Neural crest cell (in vitro differentiated cells): ENCODE results near the gene TSPAN31. TPM values are rescaled to one million over a fixed set of nuclear protein-coding genes. Genes with fewer than 3 reads are reported as not detected.

ENCODE experiments used
- DNase-seq: peaks from one replicate; pipeline ENCODE4 v3.0.0; 2021; ENCODE audit warnings: low read depth, mixed read lengths, low spot score
- H3K27ac Mint-ChIP-seq: one replicate; pipeline ENCODE4 v1.8.0; 2021; ENCODE audit warnings: mild to moderate bottlenecking, mixed read lengths; ENCODE audit not compliant: unreplicated experiment
- H3K27me3 Mint-ChIP-seq: 2 replicates; pipeline ENCODE4 v1.8.0; 2021; ENCODE audit warnings: low read depth, mild to moderate bottlenecking, mixed read lengths
- H3K36me3 Mint-ChIP-seq: 2 replicates; pipeline ENCODE4 v1.8.0; 2021; ENCODE audit warnings: low read depth, mild to moderate bottlenecking, mixed read lengths
- H3K4me1 Mint-ChIP-seq: 2 replicates; pipeline ENCODE4 v1.8.0; 2021; ENCODE audit warnings: mixed read lengths
- H3K4me3 Mint-ChIP-seq: one replicate; pipeline ENCODE4 v1.8.0; 2021; ENCODE audit warnings: mild to moderate bottlenecking, mixed read lengths
- H3K9me3 Mint-ChIP-seq: 2 replicates; pipeline ENCODE4 v1.8.0; 2021; ENCODE audit warnings: mixed read lengths
- total RNA-seq: library from RNA; stranded (reverse); gene quantifications from 2 replicates; pipeline ENCODE4 v1.2.1, GENCODE V29; 2021
- TF ChIP-seq, protein P1 (sequence below): fragments of 200-600 bp; sonication (generic); conservative IDR thresholded peaks from 2 replicates; pipeline ENCODE4 v1.5.0; 2021; ENCODE audit warnings: antibody characterized with exemption, mild to moderate bottlenecking

TSPAN31 gene
- total RNA-seq, 1 donor from 2014 or later = 26.9 TPM

DNA sequence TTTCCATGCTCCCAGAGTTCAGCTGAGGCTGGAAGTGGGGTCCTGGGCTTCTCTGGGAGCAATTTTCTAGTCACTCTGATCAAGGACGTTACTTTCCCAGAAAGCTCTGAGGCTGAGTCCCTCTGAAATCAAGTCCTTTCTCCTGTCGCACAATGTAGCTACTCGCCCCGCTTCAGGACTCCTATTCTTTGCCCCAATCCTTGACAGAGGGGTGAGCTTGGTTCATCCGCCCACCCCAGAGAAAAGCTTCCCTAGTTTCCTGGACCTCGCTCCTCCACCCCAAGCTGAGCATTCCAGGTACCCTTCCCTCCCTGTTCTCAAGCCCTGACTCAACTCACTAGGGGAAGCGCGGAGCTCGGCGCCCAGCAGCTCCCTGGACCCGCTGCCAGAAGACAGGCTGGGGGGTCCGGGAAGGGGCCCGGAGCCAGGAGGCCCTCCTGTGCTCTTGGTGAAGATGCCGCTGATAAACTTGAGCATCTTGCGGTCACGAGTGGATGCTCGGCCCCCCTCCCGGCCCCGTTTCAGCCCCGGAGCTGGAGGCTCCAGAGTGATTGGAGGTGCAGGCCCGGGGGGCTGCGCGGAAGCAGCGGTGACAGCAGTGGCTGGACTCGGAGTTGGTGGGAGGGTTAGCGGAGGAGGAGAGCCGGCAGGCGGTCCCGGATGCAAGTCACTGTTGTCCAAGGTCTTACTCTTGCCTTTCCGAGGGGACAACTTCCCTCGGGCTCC, 7.9 kb upstream of the TSPAN31 start:
- Mint-ChIP-seq H3K4me3 (peak overlapping the region; percentile 70), H3K4me1 (peaks cover 21% of the 10 kb centered on the region), H3K27me3 (peaks cover 91% of the 10 kb centered on the region), H3K36me3 (no peaks in the 10 kb centered on the region), H3K27ac (no peak overlapping the region), H3K9me3 (no peaks in the 10 kb centered on the region)
- TF ChIP-seq, protein P1, sequence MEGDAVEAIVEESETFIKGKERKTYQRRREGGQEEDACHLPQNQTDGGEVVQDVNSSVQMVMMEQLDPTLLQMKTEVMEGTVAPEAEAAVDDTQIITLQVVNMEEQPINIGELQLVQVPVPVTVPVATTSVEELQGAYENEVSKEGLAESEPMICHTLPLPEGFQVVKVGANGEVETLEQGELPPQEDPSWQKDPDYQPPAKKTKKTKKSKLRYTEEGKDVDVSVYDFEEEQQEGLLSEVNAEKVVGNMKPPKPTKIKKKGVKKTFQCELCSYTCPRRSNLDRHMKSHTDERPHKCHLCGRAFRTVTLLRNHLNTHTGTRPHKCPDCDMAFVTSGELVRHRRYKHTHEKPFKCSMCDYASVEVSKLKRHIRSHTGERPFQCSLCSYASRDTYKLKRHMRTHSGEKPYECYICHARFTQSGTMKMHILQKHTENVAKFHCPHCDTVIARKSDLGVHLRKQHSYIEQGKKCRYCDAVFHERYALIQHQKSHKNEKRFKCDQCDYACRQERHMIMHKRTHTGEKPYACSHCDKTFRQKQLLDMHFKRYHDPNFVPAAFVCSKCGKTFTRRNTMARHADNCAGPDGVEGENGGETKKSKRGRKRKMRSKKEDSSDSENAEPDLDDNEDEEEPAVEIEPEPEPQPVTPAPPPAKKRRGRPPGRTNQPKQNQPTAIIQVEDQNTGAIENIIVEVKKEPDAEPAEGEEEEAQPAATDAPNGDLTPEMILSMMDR = no peak
- DNase-seq = no peak

DNA sequence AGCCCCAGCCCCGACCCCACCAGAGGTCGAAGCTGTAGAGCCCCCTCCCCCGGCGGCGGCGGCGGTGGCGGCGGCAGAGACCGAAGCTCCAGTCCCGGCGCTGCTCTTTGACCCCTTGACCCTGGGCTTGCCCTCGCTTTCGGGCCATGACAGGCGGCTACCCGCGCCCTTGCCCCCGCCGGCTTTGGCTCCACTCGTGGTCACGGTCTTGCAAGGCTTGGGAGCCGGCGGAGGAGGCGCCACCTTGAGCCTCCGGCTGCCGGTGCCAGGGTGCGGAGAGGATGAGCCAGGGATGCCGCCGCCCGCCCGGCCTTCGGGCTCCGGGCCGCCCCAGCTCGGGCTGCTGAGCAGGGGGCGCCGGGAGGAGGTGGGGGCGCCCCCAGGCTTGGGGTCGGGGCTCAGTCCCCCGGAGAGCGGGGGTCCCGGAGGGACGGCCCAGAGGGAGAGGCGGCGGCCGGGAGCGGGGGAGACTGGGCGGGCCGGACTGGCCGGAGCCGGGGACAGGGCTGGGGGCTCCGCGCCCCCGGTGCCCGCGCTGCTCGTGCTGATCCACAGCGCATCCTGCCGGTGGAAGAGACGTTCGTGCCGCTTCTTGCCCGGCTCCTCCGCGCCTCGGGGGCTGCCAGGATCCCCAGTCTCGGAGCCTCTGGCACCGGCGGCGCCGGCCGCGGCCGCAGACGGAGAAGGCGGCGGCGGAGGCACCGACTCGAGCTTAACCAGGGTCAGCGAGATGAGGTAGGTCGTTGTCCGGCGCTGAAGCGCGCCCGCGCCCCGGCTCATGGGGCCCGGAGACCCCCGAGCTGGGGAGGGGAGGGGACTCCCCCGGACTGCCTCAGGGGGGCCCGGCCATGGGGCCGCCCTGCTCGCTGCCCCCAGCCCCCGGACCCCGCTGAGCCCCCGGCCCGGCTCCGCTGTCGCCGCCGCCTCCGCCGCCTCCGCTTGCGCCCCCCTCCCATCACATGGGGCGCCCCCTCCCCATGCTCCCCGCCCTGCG, 7.1 kb upstream of the TSPAN31 start:
- TF ChIP-seq, protein P1 = peak; percentile 45
- DNase-seq = peak; percentile 37
- H3K4me3 Mint-ChIP-seq = no peak overlapping the region
- H3K9me3 Mint-ChIP-seq = no peaks in the 10 kb centered on the region
- H3K36me3 Mint-ChIP-seq = no peaks in the 10 kb centered on the region
- H3K4me1 Mint-ChIP-seq = peaks cover 21% of the 10 kb centered on the region
- no peak overlapping the region for H3K27ac Mint-ChIP-seq
- peaks cover 90% of the 10 kb centered on the region for H3K27me3 Mint-ChIP-seq

DNA sequence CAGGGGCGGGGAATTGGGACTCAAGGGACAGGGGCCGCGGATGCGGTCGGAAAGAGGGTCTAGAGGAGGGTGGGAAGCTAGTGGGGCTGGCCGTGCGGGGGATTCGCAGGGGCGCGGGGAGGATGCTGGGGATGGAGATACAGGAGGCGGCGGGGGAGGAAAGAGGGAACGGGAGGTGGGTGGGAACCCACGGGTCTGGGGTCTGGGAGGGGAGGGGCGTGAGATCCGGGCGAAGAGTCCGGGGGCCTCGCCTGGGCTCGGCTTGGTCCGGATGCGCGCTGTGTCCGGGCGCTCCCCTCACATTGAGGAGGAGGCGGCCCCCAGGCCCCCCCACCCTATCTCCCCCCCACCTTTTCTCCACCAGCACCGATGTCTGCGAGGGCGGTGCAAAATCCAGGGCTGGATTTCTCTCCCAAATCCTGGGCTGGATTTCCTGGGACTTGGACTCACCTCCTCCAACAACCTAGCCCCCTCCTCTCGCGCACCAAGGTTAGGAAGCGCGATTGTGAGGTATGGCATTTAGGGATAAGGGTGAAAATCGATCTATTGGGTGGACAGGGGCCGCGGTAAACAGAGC, 6.1 kb upstream of the TSPAN31 start, which contains the start of gene AGAP2:
Gene AGAP2 (minus strand): TSS at position 82 of the 577 bp plus-strand sequence. CDS start 496 bp downstream, outside the sequence.
- H3K27ac Mint-ChIP-seq = no peak within 1 kb of the TSS

DNA sequence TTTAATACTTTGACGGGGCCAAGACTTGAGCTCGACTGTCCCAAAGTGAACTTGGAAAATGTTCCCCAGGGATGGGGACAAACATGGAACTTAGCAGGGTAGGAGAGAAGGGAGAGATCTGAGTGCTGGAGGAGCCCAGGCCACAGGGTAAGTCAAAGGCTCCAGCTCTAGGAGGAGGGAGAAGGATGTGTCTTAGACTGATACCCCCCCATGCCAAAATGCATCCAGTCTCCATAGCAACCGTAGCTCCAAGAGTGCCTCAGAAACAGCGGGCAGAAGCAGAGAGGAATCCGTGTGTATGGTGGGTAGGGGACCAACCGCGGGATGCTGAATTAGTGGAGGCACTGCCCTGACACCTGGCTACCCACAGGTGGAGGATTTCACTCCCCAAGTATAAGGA, 5.5 kb upstream of the TSPAN31 start:
- no peaks in the 10 kb centered on the region for H3K36me3 Mint-ChIP-seq
- no peak overlapping the region for H3K27ac Mint-ChIP-seq
- peaks cover 88% of the 10 kb centered on the region for H3K27me3 Mint-ChIP-seq
- H3K4me3 Mint-ChIP-seq = peak overlapping the region; percentile 86
- no peak for DNase-seq
- no peaks in the 10 kb centered on the region for H3K9me3 Mint-ChIP-seq
- TF ChIP-seq, protein P1 = no peak
- peaks cover 24% of the 10 kb centered on the region for H3K4me1 Mint-ChIP-seq

More for the DNA sequence above, 6.1 kb upstream of the TSPAN31 start, which contains the start of gene AGAP2:
- Mint-ChIP-seq H3K4me3 (peak within 1 kb of the TSS; percentile 86), H3K4me1 (peaks cover 21% of the 10 kb centered on the region), H3K27me3 (peaks cover 88% of the 10 kb centered on the region), H3K9me3 (no peaks in the 10 kb centered on the region), H3K36me3 (no peaks in the 10 kb centered on the region)
- TF ChIP-seq, protein P1 = no peak
- DNase-seq = peak; percentile 45

DNA sequence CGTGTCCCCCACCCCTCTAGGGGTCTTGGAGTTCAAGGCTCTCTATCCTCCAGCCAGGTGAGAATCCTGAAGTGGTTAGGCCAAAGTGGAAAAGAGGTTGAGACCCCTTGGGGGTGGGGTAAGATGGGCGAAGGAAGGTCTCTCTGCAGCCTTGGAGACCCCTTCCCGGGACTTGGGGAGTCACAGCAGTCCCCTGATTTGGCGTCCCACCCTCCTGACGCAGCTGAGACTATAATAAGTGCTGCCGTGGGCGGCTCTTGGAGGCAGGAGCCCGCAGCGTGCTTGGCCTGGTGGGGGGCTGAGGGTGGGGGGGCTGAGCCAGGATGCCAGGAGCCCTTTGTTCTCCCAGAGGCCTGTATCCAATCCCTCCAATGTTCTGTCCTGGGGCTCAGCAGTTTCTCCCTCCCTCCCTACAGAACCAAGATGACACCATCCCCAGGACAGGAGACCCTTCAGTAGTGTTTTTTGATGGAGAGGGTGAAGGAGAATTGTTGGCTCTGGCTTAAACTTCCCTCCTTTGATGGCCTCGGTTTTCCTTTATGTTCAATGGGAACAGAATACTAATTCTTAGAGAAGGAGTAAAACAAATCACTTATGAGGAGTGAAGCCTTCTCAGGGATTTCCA, 4.8 kb upstream of the TSPAN31 start:
- H3K4me1 Mint-ChIP-seq = peaks cover 29% of the 10 kb centered on the region
- no peak for DNase-seq
- peaks cover 87% of the 10 kb centered on the region for H3K27me3 Mint-ChIP-seq
- H3K36me3 Mint-ChIP-seq = peaks cover 2% of the 10 kb centered on the region
- TF ChIP-seq, protein P1 = no peak
- no peak overlapping the region for H3K27ac Mint-ChIP-seq
- H3K4me3 Mint-ChIP-seq = peak overlapping the region; percentile 86
- H3K9me3 Mint-ChIP-seq = no peaks in the 10 kb centered on the region
